ENCODE results near the gene NEO1.

Gene NEO1

DNA sequence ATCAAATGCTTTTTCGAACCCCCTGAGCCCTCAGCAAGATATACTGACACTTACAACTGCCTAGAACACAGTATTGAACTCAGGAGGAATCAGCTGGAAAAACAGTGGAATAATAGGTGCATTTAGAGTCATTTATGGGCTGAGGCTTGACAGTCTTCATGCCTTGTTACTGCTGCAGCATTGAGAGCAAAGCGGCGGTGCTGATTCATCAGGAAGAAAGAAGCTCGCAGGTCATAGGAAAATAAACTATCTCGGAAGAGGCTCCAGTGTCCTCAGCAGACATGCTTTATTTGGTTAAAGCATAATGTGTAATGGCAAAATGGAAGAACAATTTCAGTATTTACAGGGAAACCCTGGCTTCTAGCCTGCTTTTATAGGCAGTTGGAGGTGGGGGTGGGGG, 30.1 kb upstream of the NEO1 start:
- DNase-seq (ENCODE audit: low read depth in 1 of 2, low spot score in 1 of 2), result no peak
- peaks cover 5% of the 10 kb centered on the region for H3K27me3 ChIP-seq (ENCODE audit: insufficient read depth, poor library complexity, severe bottlenecking)
- no peak overlapping the region for H3K27ac ChIP-seq (replicated peaks)
- TF ChIP-seq, protein P1, sequence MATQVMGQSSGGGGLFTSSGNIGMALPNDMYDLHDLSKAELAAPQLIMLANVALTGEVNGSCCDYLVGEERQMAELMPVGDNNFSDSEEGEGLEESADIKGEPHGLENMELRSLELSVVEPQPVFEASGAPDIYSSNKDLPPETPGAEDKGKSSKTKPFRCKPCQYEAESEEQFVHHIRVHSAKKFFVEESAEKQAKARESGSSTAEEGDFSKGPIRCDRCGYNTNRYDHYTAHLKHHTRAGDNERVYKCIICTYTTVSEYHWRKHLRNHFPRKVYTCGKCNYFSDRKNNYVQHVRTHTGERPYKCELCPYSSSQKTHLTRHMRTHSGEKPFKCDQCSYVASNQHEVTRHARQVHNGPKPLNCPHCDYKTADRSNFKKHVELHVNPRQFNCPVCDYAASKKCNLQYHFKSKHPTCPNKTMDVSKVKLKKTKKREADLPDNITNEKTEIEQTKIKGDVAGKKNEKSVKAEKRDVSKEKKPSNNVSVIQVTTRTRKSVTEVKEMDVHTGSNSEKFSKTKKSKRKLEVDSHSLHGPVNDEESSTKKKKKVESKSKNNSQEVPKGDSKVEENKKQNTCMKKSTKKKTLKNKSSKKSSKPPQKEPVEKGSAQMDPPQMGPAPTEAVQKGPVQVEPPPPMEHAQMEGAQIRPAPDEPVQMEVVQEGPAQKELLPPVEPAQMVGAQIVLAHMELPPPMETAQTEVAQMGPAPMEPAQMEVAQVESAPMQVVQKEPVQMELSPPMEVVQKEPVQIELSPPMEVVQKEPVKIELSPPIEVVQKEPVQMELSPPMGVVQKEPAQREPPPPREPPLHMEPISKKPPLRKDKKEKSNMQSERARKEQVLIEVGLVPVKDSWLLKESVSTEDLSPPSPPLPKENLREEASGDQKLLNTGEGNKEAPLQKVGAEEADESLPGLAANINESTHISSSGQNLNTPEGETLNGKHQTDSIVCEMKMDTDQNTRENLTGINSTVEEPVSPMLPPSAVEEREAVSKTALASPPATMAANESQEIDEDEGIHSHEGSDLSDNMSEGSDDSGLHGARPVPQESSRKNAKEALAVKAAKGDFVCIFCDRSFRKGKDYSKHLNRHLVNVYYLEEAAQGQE (IDR thresholded peaks at IDR 0.05; ENCODE audit: insufficient replicate concordance, low read depth), result no peak
- TF ChIP-seq GABPA (IDR thresholded peaks at IDR 0.05; ENCODE audit: low read depth) (no peak), SPI1 (IDR thresholded peaks at IDR 0.05; ENCODE audit: borderline replicate concordance, low read depth) (no peak), POLR2AphosphoS5 (IDR thresholded peaks at IDR 0.05; ENCODE audit: low read depth) (no peak)
- TF ChIP-seq, protein P2, sequence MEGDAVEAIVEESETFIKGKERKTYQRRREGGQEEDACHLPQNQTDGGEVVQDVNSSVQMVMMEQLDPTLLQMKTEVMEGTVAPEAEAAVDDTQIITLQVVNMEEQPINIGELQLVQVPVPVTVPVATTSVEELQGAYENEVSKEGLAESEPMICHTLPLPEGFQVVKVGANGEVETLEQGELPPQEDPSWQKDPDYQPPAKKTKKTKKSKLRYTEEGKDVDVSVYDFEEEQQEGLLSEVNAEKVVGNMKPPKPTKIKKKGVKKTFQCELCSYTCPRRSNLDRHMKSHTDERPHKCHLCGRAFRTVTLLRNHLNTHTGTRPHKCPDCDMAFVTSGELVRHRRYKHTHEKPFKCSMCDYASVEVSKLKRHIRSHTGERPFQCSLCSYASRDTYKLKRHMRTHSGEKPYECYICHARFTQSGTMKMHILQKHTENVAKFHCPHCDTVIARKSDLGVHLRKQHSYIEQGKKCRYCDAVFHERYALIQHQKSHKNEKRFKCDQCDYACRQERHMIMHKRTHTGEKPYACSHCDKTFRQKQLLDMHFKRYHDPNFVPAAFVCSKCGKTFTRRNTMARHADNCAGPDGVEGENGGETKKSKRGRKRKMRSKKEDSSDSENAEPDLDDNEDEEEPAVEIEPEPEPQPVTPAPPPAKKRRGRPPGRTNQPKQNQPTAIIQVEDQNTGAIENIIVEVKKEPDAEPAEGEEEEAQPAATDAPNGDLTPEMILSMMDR (IDR thresholded peaks at IDR 0.05; ENCODE audit: insufficient read depth, low read length), result no peak
- no peak overlapping the region for H3K4me3 ChIP-seq (replicated peaks; ENCODE audit: insufficient read depth, low read length)

DNA sequence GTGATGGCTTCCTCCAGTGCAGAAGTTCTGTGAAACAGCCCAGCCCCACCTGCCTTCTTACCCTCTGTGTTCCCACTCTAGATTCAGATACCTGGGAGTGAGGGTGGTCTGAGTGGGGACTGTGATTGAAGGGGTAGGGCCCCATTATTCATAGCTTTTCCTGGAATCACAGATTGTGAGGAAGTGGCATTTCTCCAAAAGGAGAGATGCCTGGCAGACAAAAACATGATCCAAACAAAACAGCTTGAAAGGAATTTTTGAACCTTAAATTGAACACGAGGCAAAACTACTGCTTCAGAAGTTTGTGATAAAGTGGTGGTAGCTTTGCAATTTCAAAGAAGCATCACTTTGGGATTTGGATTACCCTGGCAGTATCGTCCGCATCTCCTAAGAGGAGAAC, 29.2 kb upstream of the NEO1 start:
- Histone ChIP-seq H3K4me3 (replicated peaks; ENCODE audit: insufficient read depth, low read length) (no peak overlapping the region), H3K27ac (replicated peaks) (no peak overlapping the region), H3K27me3 (ENCODE audit: insufficient read depth, poor library complexity, severe bottlenecking) (peaks cover 5% of the 10 kb centered on the region)
- no peak for TF ChIP-seq POLR2AphosphoS5 (IDR thresholded peaks at IDR 0.05; ENCODE audit: low read depth)
- no peak for TF ChIP-seq SPI1 (IDR thresholded peaks at IDR 0.05; ENCODE audit: borderline replicate concordance, low read depth)
- DNase-seq (ENCODE audit: low read depth in 1 of 2, low spot score in 1 of 2), result no peak

DNA sequence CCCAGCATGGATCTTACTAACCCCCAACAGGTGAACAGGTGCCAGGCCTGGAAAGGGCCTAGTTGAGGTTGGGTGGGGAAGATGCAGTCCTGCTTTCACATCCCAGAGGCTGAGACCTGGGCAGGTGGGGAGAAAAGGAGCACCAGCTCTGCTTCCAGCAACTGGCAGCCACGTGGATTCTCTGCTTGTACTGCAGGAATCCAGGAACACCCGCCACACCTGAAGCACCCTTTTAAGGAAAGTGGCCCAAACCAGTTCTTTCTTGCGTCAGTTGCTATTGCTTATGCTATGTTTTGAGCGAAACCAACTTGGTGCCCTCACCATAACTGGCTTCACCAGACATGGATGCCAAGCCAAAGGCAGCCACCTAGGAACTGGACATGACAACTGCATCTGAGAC, 28.1 kb upstream of the NEO1 start:
- no peak for TF ChIP-seq SPI1 (IDR thresholded peaks at IDR 0.05; ENCODE audit: borderline replicate concordance, low read depth)
- TF ChIP-seq, protein P2 (IDR thresholded peaks at IDR 0.05; ENCODE audit: insufficient read depth, low read length), result no peak
- TF ChIP-seq, protein P1 (IDR thresholded peaks at IDR 0.05; ENCODE audit: insufficient replicate concordance, low read depth), result no peak
- no peak for TF ChIP-seq GABPA (IDR thresholded peaks at IDR 0.05; ENCODE audit: low read depth)
- no peak for TF ChIP-seq POLR2AphosphoS5 (IDR thresholded peaks at IDR 0.05; ENCODE audit: low read depth)
- H3K27me3 ChIP-seq (ENCODE audit: insufficient read depth, poor library complexity, severe bottlenecking), result peaks cover 7% of the 10 kb centered on the region
- DNase-seq (ENCODE audit: low read depth in 1 of 2, low spot score in 1 of 2), result no peak
- no peak overlapping the region for H3K27ac ChIP-seq (replicated peaks)
- H3K4me3 ChIP-seq (replicated peaks; ENCODE audit: insufficient read depth, low read length), result no peak overlapping the region

DNA sequence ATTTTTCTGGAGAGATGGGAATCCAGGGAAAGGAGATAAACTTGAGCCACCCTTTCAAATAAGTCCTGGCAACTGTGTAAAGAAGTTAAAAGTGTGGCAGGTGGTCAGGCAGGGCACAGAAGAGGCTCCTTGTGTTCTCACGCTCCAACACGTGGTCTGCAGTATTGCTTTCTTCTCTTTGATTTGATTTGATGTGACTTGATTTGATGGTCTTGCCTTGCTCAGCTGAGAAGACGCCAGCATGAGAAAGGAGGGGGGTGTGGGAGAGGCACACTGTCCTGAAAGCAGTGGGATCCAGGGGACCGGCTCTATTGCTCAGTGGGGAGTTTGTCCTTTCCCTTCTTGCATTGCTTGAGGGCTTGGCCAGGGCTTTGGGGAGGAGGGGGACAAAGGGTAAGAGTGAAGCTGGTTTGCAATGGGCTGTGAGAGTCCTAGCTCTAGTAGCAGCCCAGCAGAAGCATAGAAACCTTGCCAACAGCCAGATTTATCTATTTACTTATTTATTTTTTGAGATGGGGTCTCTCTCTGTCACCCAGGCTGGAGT, 25.7 kb upstream of the NEO1 start:
- peaks cover 11% of the 10 kb centered on the region for H3K27me3 ChIP-seq (ENCODE audit: insufficient read depth, poor library complexity, severe bottlenecking)
- no peak overlapping the region for H3K27ac ChIP-seq (replicated peaks)
- no peak for DNase-seq (ENCODE audit: low read depth in 1 of 2, low spot score in 1 of 2)
- TF ChIP-seq POLR2AphosphoS5 (IDR thresholded peaks at IDR 0.05; ENCODE audit: low read depth), result no peak
- TF ChIP-seq, protein P1 (IDR thresholded peaks at IDR 0.05; ENCODE audit: insufficient replicate concordance, low read depth), result no peak
- TF ChIP-seq GABPA (IDR thresholded peaks at IDR 0.05; ENCODE audit: low read depth), result no peak
- no peak for TF ChIP-seq SPI1 (IDR thresholded peaks at IDR 0.05; ENCODE audit: borderline replicate concordance, low read depth)
- TF ChIP-seq, protein P2 (IDR thresholded peaks at IDR 0.05; ENCODE audit: insufficient read depth, low read length), result no peak
- no peak overlapping the region for H3K4me3 ChIP-seq (replicated peaks; ENCODE audit: insufficient read depth, low read length)
